GM19468 (cell line): ENCODE data around the gene CEBPZOS.

Experiments
- ATAC-seq: cut with Tn5 transposase; IDR thresholded peaks from one replicate; pipeline ENCODE4 v1.9.1; 2021; ENCODE audit warnings: mild to moderate bottlenecking, moderate library complexity, moderate number of reproducible peaks; ENCODE audit not compliant: unreplicated experiment; ENCODE audit errors: extremely low read depth

The CEBPZOS gene

GRCh38 chr2:37196320-37197195 lies at the start of gene CEBPZOS:
Gene CEBPZOS, plus strand, starts transcription at chr2:37196496. Its CDS starts 3,209 bp downstream, at chr2:37199705.
- ATAC-seq: peak; percentile 28

GRCh38 chr2:37148325-37148724 lies 48.0 kb upstream of the CEBPZOS start:
- no peak for ATAC-seq

DNA sequence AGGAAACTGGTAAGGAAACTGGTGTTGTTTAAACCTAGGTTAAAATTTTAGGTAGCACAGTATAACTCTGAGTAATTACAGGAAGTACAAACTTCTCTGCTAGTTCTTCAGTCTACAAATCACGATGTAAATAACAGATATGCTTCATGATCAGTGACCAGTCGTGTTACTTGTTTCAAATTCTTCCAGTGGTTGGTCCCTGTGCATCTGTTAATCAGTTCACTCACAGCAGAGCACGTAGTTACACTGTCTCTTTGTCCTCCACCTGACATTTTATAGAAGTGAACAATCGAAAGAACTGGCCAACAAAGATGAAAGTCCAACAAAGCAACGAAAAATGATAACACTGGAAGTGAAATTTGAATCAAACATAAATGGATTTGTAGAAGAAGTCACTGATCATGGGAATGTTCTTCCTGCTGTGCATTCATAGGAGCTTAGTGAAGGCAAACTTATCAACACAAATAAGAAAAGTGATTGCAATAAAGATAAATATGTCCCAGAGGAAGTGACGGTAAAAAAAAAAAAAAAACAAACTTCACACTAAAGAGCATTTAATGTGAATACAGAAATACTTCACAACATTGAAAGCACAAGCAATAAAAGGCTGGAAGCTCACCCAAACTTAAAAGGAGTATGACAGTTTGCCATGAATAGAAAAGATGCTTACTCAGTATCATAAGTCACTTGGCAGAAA lies 46.5 kb upstream of the CEBPZOS start:
- no peak for ATAC-seq

DNA sequence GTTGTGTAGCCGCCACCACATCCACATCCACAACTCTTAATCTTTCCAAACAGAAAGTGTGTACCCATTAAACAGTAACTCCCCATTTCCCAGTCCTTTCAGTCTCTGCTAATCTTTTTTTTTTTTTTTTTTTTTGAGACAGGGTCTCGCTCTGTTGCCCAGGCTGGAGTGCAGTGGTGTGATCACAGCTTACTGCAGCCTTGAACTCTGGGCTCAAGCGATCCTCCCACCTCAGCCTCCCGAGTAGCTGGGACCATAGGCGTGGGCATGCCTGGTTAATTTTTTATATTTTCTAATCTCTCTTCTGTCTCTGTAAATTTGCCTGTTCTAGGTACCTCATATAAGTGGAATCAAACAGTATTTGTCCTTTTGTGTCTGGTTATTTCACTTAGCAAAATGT lies 43.1 kb upstream of the CEBPZOS start:
- ATAC-seq: no peak

DNA sequence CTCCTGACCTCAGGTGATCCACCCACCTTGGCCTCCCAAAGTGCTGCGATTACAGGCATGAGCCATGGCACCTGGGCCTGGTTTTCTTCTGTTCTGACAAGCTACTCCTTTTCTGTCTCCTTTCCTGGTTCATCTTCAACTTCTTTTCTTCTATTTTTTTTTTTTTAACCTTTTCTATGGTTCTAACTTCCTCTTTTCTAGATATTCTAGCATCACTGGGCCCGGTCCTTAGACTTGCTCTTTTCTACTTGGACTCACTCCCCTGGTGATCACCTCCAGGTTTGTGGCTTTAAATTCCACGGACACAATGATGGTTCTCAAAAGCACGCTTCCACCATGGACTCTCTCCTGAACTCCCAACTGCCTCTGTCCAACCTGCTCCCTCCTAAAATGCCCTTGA lies 41.5 kb upstream of the CEBPZOS start:
- no peak for ATAC-seq

DNA sequence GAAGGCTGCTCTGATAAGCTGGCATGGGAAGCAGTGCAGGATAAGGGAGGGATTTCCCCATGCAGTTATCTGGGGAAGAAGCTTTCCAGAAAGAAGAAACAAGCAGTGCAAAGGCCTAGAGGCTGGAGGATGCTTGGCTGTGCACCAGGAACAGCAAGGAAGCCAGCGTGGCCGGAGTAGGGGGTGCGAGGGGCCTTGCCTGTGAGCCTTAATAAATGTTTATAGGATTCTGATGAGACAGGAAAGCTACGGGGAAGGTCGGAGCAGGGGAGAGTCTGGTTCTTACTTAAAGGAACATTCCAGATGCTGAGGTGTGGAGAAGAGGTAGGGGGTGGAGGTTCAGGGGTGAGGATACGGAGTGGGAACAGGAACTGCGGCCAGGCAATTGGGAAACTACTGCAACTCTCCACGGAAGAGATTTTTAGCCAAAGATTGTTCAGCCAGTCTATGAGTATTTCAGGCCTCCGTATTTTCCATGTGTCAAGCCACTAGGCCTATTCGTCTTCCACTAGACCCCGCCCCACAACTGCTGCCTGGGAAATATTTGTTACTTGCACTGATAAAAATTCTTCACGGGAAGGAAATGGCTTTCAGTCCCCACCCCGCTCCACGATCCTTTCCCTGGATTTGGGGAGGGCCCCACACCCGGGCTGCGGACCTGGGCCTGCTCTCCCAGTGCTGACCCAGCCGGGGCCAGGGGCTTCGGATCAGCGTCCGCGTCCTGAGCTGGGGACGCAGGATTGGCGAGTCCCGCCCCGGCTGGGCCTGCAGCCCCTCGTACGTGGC lies 40.0 kb upstream of the CEBPZOS start:
- no peak for ATAC-seq

GRCh38 chr2:37156857-37157714 lies 39.2 kb upstream of the CEBPZOS start, which contains the start of gene EIF2AK2:
Gene EIF2AK2, minus strand, starts transcription at chr2:37156980. Its CDS starts 9,174 bp downstream, at chr2:37147806.
- ATAC-seq: peak; percentile 74

DNA sequence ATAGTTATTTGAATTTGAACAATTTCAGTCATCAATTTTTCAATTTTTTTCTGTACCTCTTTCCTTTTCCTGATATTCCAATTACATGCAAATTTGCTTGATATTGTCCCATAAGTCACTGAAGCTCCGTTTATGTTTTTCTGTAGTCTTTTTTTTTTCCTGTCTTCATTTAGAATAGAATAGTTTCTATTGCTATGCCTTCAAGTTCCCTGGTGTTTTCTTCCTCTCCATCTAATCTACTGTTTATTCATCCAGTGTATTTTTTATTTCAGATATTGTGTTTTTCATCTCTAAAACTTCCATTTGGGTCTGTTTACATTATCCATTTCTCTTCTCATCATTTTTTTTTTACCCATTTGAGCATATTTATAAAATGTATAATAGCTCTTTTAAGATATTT lies 31.5 kb upstream of the CEBPZOS start:
- ATAC-seq: no peak

- ATAC-seq: no peak
These were observed 28.6 kb upstream of the CEBPZOS start for GRCh38 chr2:37167636-37168180.

GRCh38 chr2:37168217-37168981 lies 27.9 kb upstream of the CEBPZOS start:
- ATAC-seq: no peak

- no peak for ATAC-seq
These were observed 24.7 kb upstream of the CEBPZOS start for GRCh38 chr2:37171624-37171950.

- no peak for ATAC-seq
These were observed 22.6 kb upstream of the CEBPZOS start for GRCh38 chr2:37173741-37174140.

GRCh38 chr2:37180006-37180639 lies 16.2 kb upstream of the CEBPZOS start:
- no peak for ATAC-seq

DNA sequence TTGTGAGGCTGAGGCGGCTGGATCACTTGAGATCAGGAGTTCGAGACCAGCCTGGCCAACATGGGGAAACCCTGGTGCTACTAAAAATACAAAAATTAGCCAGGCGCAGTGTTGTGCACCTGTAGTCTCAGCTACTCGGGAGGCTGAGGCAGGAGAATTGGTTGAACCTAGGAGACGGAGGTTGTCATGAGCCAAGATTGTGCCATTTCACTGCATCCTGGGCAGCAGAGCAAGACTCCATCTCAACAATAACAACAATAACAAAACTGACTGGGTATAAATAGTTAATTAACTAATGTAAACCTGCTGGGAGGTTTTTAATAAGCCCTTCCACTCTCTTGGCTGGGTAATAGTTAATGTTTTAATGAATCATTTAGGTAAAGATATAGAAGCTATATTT lies 15.7 kb upstream of the CEBPZOS start:
- ATAC-seq: no peak

GRCh38 chr2:37181726-37182684 lies 14.3 kb upstream of the CEBPZOS start:
- no peak for ATAC-seq

GRCh38 chr2:37188570-37188969 lies 7.7 kb upstream of the CEBPZOS start, which contains the start of gene SULT6B1:
Gene SULT6B1, minus strand, starts transcription at chr2:37188670. Its CDS starts 30 bp downstream, at chr2:37188640.
- ATAC-seq: no peak
